NB4 (cell line): ENCODE results near the gene TTLL5.

Experiments
- POLR2A ChIP-seq: IDR thresholded peaks from 2 replicates; pipeline ENCODE4 v1.6.1; 2011; ENCODE audit warnings: mild to moderate bottlenecking; ENCODE audit not compliant: insufficient read length; ENCODE audit errors: extremely low read depth
- TF ChIP-seq, protein P1 (sequence below): IDR thresholded peaks from 2 replicates; pipeline ENCODE4 v1.6.1; 2011; ENCODE audit warnings: low read depth, low read length

DNA sequence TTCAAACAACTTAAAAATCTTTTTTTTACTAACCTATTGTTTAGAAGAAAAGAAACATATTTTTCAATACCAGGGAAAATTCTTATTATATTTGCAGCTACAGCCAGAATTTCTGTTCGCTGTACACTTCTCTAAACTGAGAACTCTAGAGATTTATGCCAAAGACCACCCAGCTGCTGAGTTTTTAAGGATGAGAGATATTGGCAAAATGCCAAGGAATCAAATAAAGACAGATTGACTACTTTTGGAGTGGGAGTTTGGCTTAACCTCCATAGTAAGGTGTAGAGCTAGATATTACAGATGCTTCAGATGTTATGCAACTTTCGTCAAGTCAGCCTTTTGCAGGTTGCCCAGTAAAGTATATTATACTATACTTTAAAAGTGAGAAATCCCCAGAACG lies 71.8 kb downstream of the TTLL5 start:
- TF ChIP-seq, protein P1, sequence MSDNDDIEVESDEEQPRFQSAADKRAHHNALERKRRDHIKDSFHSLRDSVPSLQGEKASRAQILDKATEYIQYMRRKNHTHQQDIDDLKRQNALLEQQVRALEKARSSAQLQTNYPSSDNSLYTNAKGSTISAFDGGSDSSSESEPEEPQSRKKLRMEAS: no peak
- no peak for TF ChIP-seq POLR2A
